ENCODE results near the gene DNAJB7. TPM values are rescaled to one million over a fixed set of nuclear protein-coding genes. Genes with fewer than 3 reads are reported as not detected.
A peak's percentile ranks its signal among the peaks of the same experiment; 100 is the strongest.

The DNAJB7 gene
- total and polyA plus RNA-seq, 4 donors = not detected

GRCh38 chr22:40898850-40899357 is 37.0 kb upstream of the DNAJB7 start:
- Histone ChIP-seq H3K27me3 (ENCODE audit: control insufficient read depth in 3 of 3, insufficient read depth in 3 of 3, low read length in 2 of 3) (no peaks in the 10 kb centered on the region), H3K4me3 (no peak overlapping the region), H3K4me1 (ENCODE audit: control insufficient read depth in 5 of 5, insufficient read depth in 5 of 5, low read length in 5 of 5) (peaks cover 0 to 5% (median 0%) of the 10 kb centered on the region in 5 donors), H3K9ac (ENCODE audit: insufficient read depth in 1 of 2, low read length in 2 of 2) (peak overlapping the region in 1 of 2 donors; percentile 8), H3K27ac (ENCODE audit: low read depth in 1 of 2, low read length in 1 of 2) (no peak overlapping the region), H3K36me3 (ENCODE audit: control insufficient read depth in 4 of 4, insufficient read depth in 4 of 4, low read length in 4 of 4) (peaks cover 0 to 2% (median 1%) of the 10 kb centered on the region in 4 donors), H3K9me3 (ENCODE audit: control insufficient read depth in 4 of 4, insufficient read depth in 3 of 4, low read length in 3 of 4) (no peaks in the 10 kb centered on the region)
- TF ChIP-seq CTCF (IDR thresholded peaks at IDR 0.05; ENCODE audit: control extremely low read depth, extremely low read depth) = peak; percentile 5
- ATAC-seq (ENCODE audit: insufficient read depth, low FRiP score) (no peak), DNase-seq (peak in 2 of 3 donors; percentile 73 to 83)
- 43 to 50% methylated on average over 3 of the region's 3 CpGs for WGBS, 2 donors

GRCh38 chr22:40894417-40894816 is 32.5 kb upstream of the DNAJB7 start:
- H3K36me3 ChIP-seq (ENCODE audit: control insufficient read depth in 4 of 4, insufficient read depth in 4 of 4, low read length in 4 of 4) = peaks cover 0 to 12% (median 2%) of the 10 kb centered on the region in 4 donors
- no peak overlapping the region for H3K9ac ChIP-seq (ENCODE audit: insufficient read depth in 1 of 2, low read length in 2 of 2)
- no peaks in the 10 kb centered on the region for H3K27me3 ChIP-seq (ENCODE audit: control insufficient read depth in 3 of 3, insufficient read depth in 3 of 3, low read length in 2 of 3)
- H3K9me3 ChIP-seq (ENCODE audit: control insufficient read depth in 4 of 4, insufficient read depth in 3 of 4, low read length in 3 of 4) = no peaks in the 10 kb centered on the region
- no peak overlapping the region for H3K4me3 ChIP-seq
- H3K27ac ChIP-seq (ENCODE audit: low read depth in 1 of 2, low read length in 1 of 2) = no peak overlapping the region
- peaks cover 0 to 5% (median 0%) of the 10 kb centered on the region in 5 donors for H3K4me1 ChIP-seq (ENCODE audit: control insufficient read depth in 5 of 5, insufficient read depth in 5 of 5, low read length in 5 of 5)
- DNase-seq = no peak
- ATAC-seq (ENCODE audit: insufficient read depth, low FRiP score) = no peak
- no peak for TF ChIP-seq CTCF (IDR thresholded peaks at IDR 0.05; ENCODE audit: control extremely low read depth, extremely low read depth)
- WGBS, 2 donors = 94 to 96% methylated on average over 4 of the region's 4 CpGs

GRCh38 chr22:40890881-40891280 is 29.0 kb upstream of the DNAJB7 start:
- no peak for ATAC-seq (ENCODE audit: insufficient read depth, low FRiP score)
- Histone ChIP-seq H3K9me3 (ENCODE audit: control insufficient read depth in 4 of 4, insufficient read depth in 3 of 4, low read length in 3 of 4) (no peaks in the 10 kb centered on the region), H3K27ac (ENCODE audit: low read depth in 1 of 2, low read length in 1 of 2) (no peak overlapping the region), H3K4me1 (ENCODE audit: control insufficient read depth in 5 of 5, insufficient read depth in 5 of 5, low read length in 5 of 5) (peaks cover 0 to 5% (median 0%) of the 10 kb centered on the region in 5 donors), H3K36me3 (ENCODE audit: control insufficient read depth in 4 of 4, insufficient read depth in 4 of 4, low read length in 4 of 4) (peaks cover 3 to 24% (median 11%) of the 10 kb centered on the region in 4 donors), H3K4me3 (no peak overlapping the region), H3K27me3 (ENCODE audit: control insufficient read depth in 3 of 3, insufficient read depth in 3 of 3, low read length in 2 of 3) (no peaks in the 10 kb centered on the region), H3K9ac (ENCODE audit: insufficient read depth in 1 of 2, low read length in 2 of 2) (no peak overlapping the region)
- 92 to 97% methylated on average over 3 of the region's 3 CpGs for whole genome bisulfite sequencing, 2 donors
- no peak for TF ChIP-seq CTCF (IDR thresholded peaks at IDR 0.05; ENCODE audit: control extremely low read depth, extremely low read depth)
- no peak for DNase-seq

GRCh38 chr22:40889116-40889515 is 27.2 kb upstream of the DNAJB7 start:
- DNase-seq = no peak
- no peaks in the 10 kb centered on the region for H3K9me3 ChIP-seq (ENCODE audit: control insufficient read depth in 4 of 4, insufficient read depth in 3 of 4, low read length in 3 of 4)
- H3K27ac ChIP-seq (ENCODE audit: low read depth in 1 of 2, low read length in 1 of 2) = no peak overlapping the region
- H3K4me1 ChIP-seq (ENCODE audit: control insufficient read depth in 5 of 5, insufficient read depth in 5 of 5, low read length in 5 of 5) = no peaks in the 10 kb centered on the region
- H3K9ac ChIP-seq (ENCODE audit: insufficient read depth in 1 of 2, low read length in 2 of 2) = no peak overlapping the region
- H3K4me3 ChIP-seq = no peak overlapping the region
- ATAC-seq (ENCODE audit: insufficient read depth, low FRiP score) = no peak
- no peaks in the 10 kb centered on the region for H3K27me3 ChIP-seq (ENCODE audit: control insufficient read depth in 3 of 3, insufficient read depth in 3 of 3, low read length in 2 of 3)
- H3K36me3 ChIP-seq (ENCODE audit: control insufficient read depth in 4 of 4, insufficient read depth in 4 of 4, low read length in 4 of 4) = peaks cover 3 to 21% (median 11%) of the 10 kb centered on the region in 4 donors
- no peak for TF ChIP-seq CTCF (IDR thresholded peaks at IDR 0.05; ENCODE audit: control extremely low read depth, extremely low read depth)

Measured in lung (tissue), 12 donors.